ENCODE data around the gene NRG3. TPM values are rescaled to one million over a fixed set of nuclear protein-coding genes. Genes with fewer than 3 reads are reported as not detected.

Gene NRG3
- total RNA-seq, 2 experiments from 2014 or later = not detected

DNA sequence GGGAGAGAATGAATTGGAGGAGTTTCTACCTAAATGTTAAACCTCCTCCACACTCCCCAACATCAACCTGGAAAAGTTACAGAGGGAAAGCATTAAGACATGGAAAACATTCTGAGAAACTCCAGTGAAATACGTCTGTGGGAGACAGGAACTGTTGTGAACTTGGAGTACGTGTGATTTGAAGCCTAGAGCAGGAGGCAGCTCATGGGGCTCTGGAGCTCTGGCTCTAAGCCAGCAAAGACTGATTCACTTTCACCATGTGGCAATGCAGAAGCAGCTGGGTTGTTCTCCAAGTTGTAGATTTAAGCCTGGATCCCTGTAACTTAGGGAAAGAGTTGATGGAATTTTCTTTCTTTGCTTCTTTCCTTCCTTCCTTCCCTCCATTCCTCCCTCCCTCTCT lies 503.2 kb downstream of the NRG3 start:
- Histone ChIP-seq H3K27me3 (ENCODE audit: control insufficient read depth in 1 of 2, insufficient read depth in 2 of 2, low read length in 2 of 2) (no peaks in the 10 kb centered on the region), H3K4me1 (ENCODE audit: insufficient read depth, low read length) (no peaks in the 10 kb centered on the region), H3K27ac (ENCODE audit: low read depth in 1 of 2, low read length in 2 of 2) (no peak overlapping the region), H3K36me3 (ENCODE audit: insufficient read depth, low read length) (no peaks in the 10 kb centered on the region), H3K4me3 (ENCODE audit: low read length) (no peak overlapping the region), H3K9me3 (ENCODE audit: control insufficient read depth in 1 of 2, insufficient read depth in 1 of 2, low read length in 2 of 2) (peaks cover 0 to 14% of the 10 kb centered on the region in 2 experiments)
- CTCF ChIA-PET = no interaction called here
- Mint-ChIP-seq H3K9me3 (peaks cover 6% of the 10 kb centered on the region), H3K4me1 (ENCODE audit: low read depth) (no peaks in the 10 kb centered on the region), H3K27ac (no peak overlapping the region), H3K4me3 (no peak overlapping the region), H3K27me3 (no peaks in the 10 kb centered on the region), H3K36me3 (ENCODE audit: low read depth) (no peaks in the 10 kb centered on the region)
- TF ChIP-seq, protein P1, sequence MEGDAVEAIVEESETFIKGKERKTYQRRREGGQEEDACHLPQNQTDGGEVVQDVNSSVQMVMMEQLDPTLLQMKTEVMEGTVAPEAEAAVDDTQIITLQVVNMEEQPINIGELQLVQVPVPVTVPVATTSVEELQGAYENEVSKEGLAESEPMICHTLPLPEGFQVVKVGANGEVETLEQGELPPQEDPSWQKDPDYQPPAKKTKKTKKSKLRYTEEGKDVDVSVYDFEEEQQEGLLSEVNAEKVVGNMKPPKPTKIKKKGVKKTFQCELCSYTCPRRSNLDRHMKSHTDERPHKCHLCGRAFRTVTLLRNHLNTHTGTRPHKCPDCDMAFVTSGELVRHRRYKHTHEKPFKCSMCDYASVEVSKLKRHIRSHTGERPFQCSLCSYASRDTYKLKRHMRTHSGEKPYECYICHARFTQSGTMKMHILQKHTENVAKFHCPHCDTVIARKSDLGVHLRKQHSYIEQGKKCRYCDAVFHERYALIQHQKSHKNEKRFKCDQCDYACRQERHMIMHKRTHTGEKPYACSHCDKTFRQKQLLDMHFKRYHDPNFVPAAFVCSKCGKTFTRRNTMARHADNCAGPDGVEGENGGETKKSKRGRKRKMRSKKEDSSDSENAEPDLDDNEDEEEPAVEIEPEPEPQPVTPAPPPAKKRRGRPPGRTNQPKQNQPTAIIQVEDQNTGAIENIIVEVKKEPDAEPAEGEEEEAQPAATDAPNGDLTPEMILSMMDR (IDR thresholded peaks at IDR 0.05) = no peak
- DNase-seq (no peak), ATAC-seq (ENCODE audit: poor library complexity) (no peak)
- intact Hi-C loops (cut with DNase I, micrococcal nuclease) = no loop called here
- POLR2A ChIA-PET = no interaction called here

DNA sequence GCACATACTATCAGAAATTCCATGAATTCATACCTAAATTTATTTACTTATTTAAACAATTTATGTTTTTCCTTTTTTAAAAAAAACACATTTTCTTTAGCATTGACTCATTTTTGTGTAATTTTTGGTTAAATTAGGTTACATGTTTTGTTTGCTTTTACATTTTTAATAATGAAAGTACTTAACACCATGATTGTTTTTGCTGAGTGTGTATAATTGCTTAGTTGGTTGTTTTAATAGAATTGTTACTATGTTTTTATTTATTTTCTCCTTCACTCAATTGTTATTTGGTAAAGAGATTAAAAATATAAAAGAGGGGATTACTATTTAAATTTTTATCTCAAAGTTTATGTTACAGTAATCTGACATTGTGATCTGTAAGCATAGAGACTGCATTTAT lies 508.4 kb downstream of the NRG3 start:
- H3K4me3 Mint-ChIP-seq = no peak overlapping the region
- DNase-seq (no peak), ATAC-seq (ENCODE audit: poor library complexity) (no peak)
- H3K36me3 Mint-ChIP-seq (ENCODE audit: low read depth) = no peaks in the 10 kb centered on the region
- no peak overlapping the region for H3K4me3 ChIP-seq (ENCODE audit: low read length)
- no peaks in the 10 kb centered on the region for H3K27me3 Mint-ChIP-seq
- H3K27me3 ChIP-seq (ENCODE audit: control insufficient read depth in 1 of 2, insufficient read depth in 2 of 2, low read length in 2 of 2) = no peaks in the 10 kb centered on the region
- H3K4me1 ChIP-seq (ENCODE audit: insufficient read depth, low read length) = no peaks in the 10 kb centered on the region
- ChIA-PET CTCF (no interaction called here), POLR2A (no interaction called here)
- H3K27ac ChIP-seq (ENCODE audit: low read depth in 1 of 2, low read length in 2 of 2) = no peak overlapping the region
- peaks cover 2% of the 10 kb centered on the region for H3K9me3 Mint-ChIP-seq
- peaks cover 0 to 8% of the 10 kb centered on the region in 2 experiments for H3K9me3 ChIP-seq (ENCODE audit: control insufficient read depth in 1 of 2, insufficient read depth in 1 of 2, low read length in 2 of 2)
- TF ChIP-seq, protein P1 (IDR thresholded peaks at IDR 0.05) = no peak
- intact Hi-C loops (cut with DNase I, micrococcal nuclease) = no loop called here
- H3K36me3 ChIP-seq (ENCODE audit: insufficient read depth, low read length) = no peaks in the 10 kb centered on the region
- no peaks in the 10 kb centered on the region for H3K4me1 Mint-ChIP-seq (ENCODE audit: low read depth)
- no peak overlapping the region for H3K27ac Mint-ChIP-seq

DNA sequence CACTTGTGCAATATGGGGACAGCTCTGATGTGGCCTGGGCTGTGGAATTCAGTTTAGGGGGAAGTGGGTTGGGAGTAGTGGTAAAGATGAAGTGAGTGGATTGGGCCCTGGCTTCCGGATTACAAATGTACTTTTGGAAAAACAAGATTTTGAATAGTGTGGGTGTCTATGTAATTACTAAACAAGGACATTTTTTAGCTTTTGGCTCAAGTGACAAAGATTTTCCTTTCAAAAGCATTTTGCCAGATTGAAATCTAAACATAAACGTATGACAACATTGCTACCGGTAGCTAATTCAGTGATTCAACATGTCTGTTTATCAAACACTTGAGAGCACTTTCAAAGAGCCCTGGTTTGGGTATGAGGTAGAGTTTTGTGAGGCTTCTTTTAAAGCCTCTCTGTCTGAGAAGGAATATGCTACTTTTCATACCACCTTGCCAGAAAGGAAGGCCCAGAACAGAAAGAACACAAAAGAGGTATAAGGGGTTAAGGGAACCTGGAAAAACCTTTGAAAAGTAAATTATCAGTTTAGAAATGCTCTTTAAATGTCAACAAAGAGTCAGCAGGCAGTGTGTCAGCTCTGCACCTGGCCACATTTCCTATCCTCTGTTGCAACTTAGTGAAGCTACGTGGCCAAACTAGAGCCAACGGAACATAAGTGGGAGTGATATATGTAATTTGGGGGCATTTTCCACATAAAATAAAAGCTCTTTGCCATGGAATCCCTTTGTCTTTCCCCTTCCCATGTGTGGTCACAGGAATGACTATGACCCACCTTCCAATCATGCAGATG lies 516.1 kb downstream of the NRG3 start:
- H3K27ac ChIP-seq (ENCODE audit: low read depth in 1 of 2, low read length in 2 of 2) = no peak overlapping the region
- CTCF ChIA-PET = no interaction called here
- POLR2A ChIA-PET = no interaction called here

More for the DNA sequence above, 516.1 kb downstream of the NRG3 start:
- intact Hi-C loops (cut with DNase I, micrococcal nuclease) = no loop called here
- Histone ChIP-seq H3K9me3 (ENCODE audit: control insufficient read depth in 1 of 2, insufficient read depth in 1 of 2, low read length in 2 of 2) (peaks cover 0 to 8% of the 10 kb centered on the region in 2 experiments), H3K36me3 (ENCODE audit: insufficient read depth, low read length) (no peaks in the 10 kb centered on the region), H3K4me3 (ENCODE audit: low read length) (no peak overlapping the region), H3K27me3 (ENCODE audit: control insufficient read depth in 1 of 2, insufficient read depth in 2 of 2, low read length in 2 of 2) (no peaks in the 10 kb centered on the region), H3K4me1 (ENCODE audit: insufficient read depth, low read length) (no peaks in the 10 kb centered on the region)
- DNase-seq (no peak), ATAC-seq (ENCODE audit: poor library complexity) (no peak)
- no peaks in the 10 kb centered on the region for H3K36me3 Mint-ChIP-seq (ENCODE audit: low read depth)
- peaks cover 2% of the 10 kb centered on the region for H3K9me3 Mint-ChIP-seq
- no peak overlapping the region for H3K4me3 Mint-ChIP-seq
- H3K4me1 Mint-ChIP-seq (ENCODE audit: low read depth) = no peaks in the 10 kb centered on the region
- no peak overlapping the region for H3K27ac Mint-ChIP-seq
- no peaks in the 10 kb centered on the region for H3K27me3 Mint-ChIP-seq
- TF ChIP-seq, protein P1 (IDR thresholded peaks at IDR 0.05) = no peak
